Right lobe of liver (tissue), 6 donors: ENCODE measurements around the gene PAAF1. TPM values are rescaled to one million over a fixed set of nuclear protein-coding genes. Genes with fewer than 3 reads are reported as not detected.
"Not testable (repeated sequence)": the region's sequence is repeated elsewhere in the genome, so short reads cannot be mapped to it uniquely, and the experiment has no call there.

Source experiments
- ATAC-seq, 4 donors: fragments of 200-7000 bp; cut with Tn5 transposase; one replicate each; pipeline ENCODE4 v1.9.1; 2020; ENCODE audit warnings: mild to moderate bottlenecking in 4 of 4, moderate library complexity in 4 of 4
- DNase-seq, 3 donors: peaks; one replicate each; pipeline ENCODE4 v3.0.0-alpha.2; 2020
- H3K27ac ChIP-seq, 3 donors: fragments of 200-600 bp; one replicate each; pipeline ENCODE4 v1.8.0; 2022
- H3K27me3 ChIP-seq, 2 donors: fragments of 200-600 bp; one replicate each; pipeline ENCODE4 v1.8.0; 2022
- H3K36me3 ChIP-seq, 4 donors: fragments of 200-600 bp; sonication (generic) in 1 of 4; one replicate each; pipeline versions ENCODE4 v1.5.1 to v1.8.0; 2017 to 2022; ENCODE audit warnings: control low read depth in 1 of 4
- H3K4me1 ChIP-seq, 4 donors: fragments of 200-600 bp; sonication (generic) in 1 of 4; one replicate each; pipeline versions ENCODE4 v1.5.1 to v1.8.0; 2017 to 2022; ENCODE audit warnings: control low read depth in 1 of 4
- H3K4me3 ChIP-seq, 3 donors: fragments of 200-600 bp; one replicate each; pipeline ENCODE4 v1.8.0; 2022
- H3K9me3 ChIP-seq, 4 donors: fragments of 200-600 bp; sonication (generic) in 1 of 4; one replicate each; pipeline versions ENCODE4 v1.5.1 to v1.8.0; 2017 to 2022; ENCODE audit warnings: control low read depth in 1 of 4
- POLR2A ChIP-seq: fragments of 450-650 bp; IDR thresholded peaks from one replicate; pipeline ENCODE4 v1.6.1; 2017; ENCODE audit warnings: antibody characterized with exemption, mild to moderate bottlenecking
- WGBS: methylation state at CpG from one replicate; pipeline ENCODE4 v1.1.6; 2018; ENCODE audit warnings: low coverage, low lambda C conversion rate; ENCODE audit not compliant: insufficient coverage; ENCODE audit errors: missing lambda C conversion rate; 5-methylcytosine and 5-hydroxymethylcytosine counted together
- intact Hi-C, 2 donors: fragments of 100-400 bp; cut with DNase I; formaldehyde crosslinking; loops; one replicate each; pipeline versions ENCODE4 v1.11.2 to v1.14.1; 2022
- total RNA-seq, 6 experiments: library from RNA; depleted of rRNA in 2 of 6; stranded (reverse); fragments of >200 nt in 2 of 6; fragmentation: NEBNext Ultra II Directional in 3 of 6; extraction: Animal tissue kit (Norgen Biotek cat#: 25700) in 3 of 6; gene quantifications; one replicate each; pipeline versions ENCODE4 v1.1.0 to v1.2.4, GENCODE V29; 2016 to 2023
- TF ChIP-seq, protein P1 (sequence below), 4 donors: fragments of 200-600 bp in 3 of 4; fragments of 450-650 bp in 1 of 4; IDR thresholded peaks; one replicate each; pipeline versions ENCODE4 v1.5.1 to v1.8.0; 2016 to 2022; ENCODE audit warnings: antibody characterized with exemption in 4 of 4, mild to moderate bottlenecking in 2 of 4
- donor health status: DM: no; HTN: yes; CAD: no.
- donor health status: DM: no; HTN: no; CAD: no.
- donor health status: DM: no; HTN: no; CAD: no.
- donor health status: DM: no; HTN: yes; CAD: no.
- donor health status: DM: no; HTN: yes; CAD: no.

The PAAF1 gene
- total RNA-seq, 6 experiments from 2014 or later = 7.4 to 15.4 (median 9.1) TPM

DNA sequence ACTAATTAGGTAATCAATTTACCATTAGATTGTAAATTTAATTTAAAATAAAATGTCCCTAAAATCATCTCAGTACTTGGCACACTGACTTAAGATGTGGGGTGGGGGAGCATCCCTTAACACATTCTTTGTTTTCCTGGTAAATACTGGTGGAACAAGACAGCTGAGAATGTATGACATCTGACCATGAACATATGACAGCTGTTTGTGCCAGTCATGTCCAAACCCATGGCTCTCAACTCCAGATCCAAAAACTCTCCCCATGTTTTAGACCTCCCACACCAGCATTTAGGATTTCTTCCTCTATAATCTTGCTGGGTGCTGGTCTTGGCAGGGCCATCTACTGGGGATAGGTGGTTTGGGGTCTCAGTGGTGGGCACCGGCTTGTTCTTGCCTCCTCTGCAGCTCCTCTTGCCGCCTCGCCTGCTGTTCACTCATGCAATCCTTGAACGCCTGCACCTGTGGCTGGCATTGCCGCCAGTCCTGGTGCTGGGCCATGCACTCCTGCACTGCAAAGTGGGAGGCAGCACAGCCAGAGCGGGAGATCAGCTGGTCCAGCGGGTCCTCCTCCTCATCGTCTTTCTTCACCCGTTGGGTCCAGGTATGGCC, 3.9 kb upstream of the PAAF1 start:
- ATAC-seq (no peak), DNase-seq (no peak)
- peaks cover 0 to 37% (median 13%) of the 10 kb centered on the region in 4 donors for H3K4me1 ChIP-seq
- no peak overlapping the region for H3K27ac ChIP-seq
- 90% methylated on average over 2 of the region's 9 CpGs for WGBS
- H3K9me3 ChIP-seq = no peaks in the 10 kb centered on the region
- no peak for TF ChIP-seq POLR2A
- TF ChIP-seq, protein P1, sequence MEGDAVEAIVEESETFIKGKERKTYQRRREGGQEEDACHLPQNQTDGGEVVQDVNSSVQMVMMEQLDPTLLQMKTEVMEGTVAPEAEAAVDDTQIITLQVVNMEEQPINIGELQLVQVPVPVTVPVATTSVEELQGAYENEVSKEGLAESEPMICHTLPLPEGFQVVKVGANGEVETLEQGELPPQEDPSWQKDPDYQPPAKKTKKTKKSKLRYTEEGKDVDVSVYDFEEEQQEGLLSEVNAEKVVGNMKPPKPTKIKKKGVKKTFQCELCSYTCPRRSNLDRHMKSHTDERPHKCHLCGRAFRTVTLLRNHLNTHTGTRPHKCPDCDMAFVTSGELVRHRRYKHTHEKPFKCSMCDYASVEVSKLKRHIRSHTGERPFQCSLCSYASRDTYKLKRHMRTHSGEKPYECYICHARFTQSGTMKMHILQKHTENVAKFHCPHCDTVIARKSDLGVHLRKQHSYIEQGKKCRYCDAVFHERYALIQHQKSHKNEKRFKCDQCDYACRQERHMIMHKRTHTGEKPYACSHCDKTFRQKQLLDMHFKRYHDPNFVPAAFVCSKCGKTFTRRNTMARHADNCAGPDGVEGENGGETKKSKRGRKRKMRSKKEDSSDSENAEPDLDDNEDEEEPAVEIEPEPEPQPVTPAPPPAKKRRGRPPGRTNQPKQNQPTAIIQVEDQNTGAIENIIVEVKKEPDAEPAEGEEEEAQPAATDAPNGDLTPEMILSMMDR (IDR thresholded peaks at IDR 0.05) = no peak
- H3K36me3 ChIP-seq = peaks cover 0 to 17% (median 7%) of the 10 kb centered on the region in 4 donors
- H3K4me3 ChIP-seq = no peak overlapping the region
- H3K27me3 ChIP-seq = no peaks in the 10 kb centered on the region
- intact Hi-C loops = no loop called here

DNA sequence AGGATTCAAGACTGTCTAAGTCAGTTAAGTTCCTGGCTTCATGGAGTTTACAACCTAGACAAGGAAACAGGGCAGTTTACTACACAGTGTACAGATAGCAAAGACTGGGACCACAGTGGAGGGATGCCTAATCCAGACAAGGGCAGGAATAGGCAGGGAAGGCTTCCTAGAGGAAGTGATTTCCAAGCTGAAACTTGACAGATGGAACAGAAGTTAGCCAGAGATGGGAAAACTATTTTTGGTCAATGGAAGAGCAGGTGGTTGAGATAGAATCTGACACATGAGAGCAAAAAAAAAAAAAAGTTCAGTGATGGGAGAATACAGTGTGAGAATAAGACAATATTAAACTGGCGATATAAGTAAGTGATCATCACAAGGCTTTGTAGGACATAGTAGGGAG, 1.4 kb upstream of the PAAF1 start:
- H3K4me3 ChIP-seq = peak overlapping the region; percentile 70 to 83 (median 80)
- H3K27me3 ChIP-seq = no peaks in the 10 kb centered on the region
- no peak for ATAC-seq
- H3K27ac ChIP-seq = no peak overlapping the region
- WGBS = 91% methylated on average over 1 of the region's 1 CpG
- no peaks in the 10 kb centered on the region for H3K9me3 ChIP-seq
- DNase-seq = no peak
- peaks cover 0 to 22% (median 9%) of the 10 kb centered on the region in 4 donors for H3K4me1 ChIP-seq
- no peak for TF ChIP-seq POLR2A
- TF ChIP-seq, protein P1 (IDR thresholded peaks at IDR 0.05) = no peak
- intact Hi-C loops = no loop called here
- peaks cover 0 to 17% (median 7%) of the 10 kb centered on the region in 4 donors for H3K36me3 ChIP-seq

DNA sequence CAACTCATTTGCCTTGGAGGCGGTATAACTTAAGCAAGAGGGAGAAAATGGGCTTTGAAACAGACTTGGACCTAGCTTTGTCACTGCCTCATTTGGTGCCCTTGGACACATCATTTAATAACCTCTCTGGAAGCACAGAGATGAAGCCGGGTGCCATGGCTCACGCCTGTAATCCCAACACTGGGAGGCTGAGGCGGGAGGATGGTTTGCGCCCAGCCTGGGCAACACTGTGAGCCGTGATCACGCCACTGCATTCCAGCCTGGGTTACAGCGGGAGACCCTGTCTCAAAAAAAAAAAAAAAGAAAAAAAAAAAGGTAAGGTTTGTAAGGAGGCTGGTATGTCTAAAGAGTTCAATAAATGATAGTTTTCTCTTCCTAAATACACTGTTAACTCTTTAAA, 959 bp upstream of the PAAF1 start:
- peak overlapping the region; percentile 70 to 83 (median 80) for H3K4me3 ChIP-seq
- WGBS = 28% methylated on average over 8 of the region's 8 CpGs
- no peaks in the 10 kb centered on the region for H3K9me3 ChIP-seq
- H3K27ac ChIP-seq = peak overlapping the region; percentile 72 to 82 (median 77)
- intact Hi-C loops = no loop called here
- no peaks in the 10 kb centered on the region for H3K27me3 ChIP-seq
- H3K4me1 ChIP-seq = peaks cover 0 to 20% (median 9%) of the 10 kb centered on the region in 4 donors
- no peak for TF ChIP-seq POLR2A
- TF ChIP-seq, protein P1 (IDR thresholded peaks at IDR 0.05) = no peak
- DNase-seq = no peak
- peaks cover 0 to 17% (median 7%) of the 10 kb centered on the region in 4 donors for H3K36me3 ChIP-seq
- peak in 1 of 4 donors; percentile 9 for ATAC-seq

DNA sequence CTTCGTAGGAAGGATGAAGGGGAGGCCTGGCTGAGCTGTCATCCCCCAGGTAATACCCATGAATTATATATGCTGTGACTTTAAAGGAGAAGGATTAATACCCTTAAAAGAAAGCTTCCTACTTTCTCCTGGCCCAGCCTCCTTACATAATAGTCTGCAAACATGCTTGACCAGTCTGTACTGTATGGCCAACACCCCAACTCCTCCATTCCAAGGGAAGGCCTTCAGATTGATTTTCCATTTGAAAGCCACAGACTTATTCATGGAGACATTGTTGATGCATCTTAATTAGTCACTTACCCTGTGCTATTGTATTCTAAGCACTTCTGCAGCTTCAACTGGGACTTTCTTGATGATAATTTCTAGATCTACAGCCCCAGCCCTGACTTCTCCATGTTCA, 2.0 kb downstream of the PAAF1 start:
- no peaks in the 10 kb centered on the region for H3K27me3 ChIP-seq
- no peaks in the 10 kb centered on the region for H3K9me3 ChIP-seq
- intact Hi-C loops = no loop called here
- WGBS = 67% methylated on average over 1 of the region's 1 CpG
- H3K27ac ChIP-seq = no peak overlapping the region
- H3K36me3 ChIP-seq = peaks cover 0 to 6% (median 0%) of the 10 kb centered on the region in 4 donors
- peaks cover 0 to 20% (median 9%) of the 10 kb centered on the region in 4 donors for H3K4me1 ChIP-seq
- H3K4me3 ChIP-seq = no peak overlapping the region
- TF ChIP-seq, protein P1 (IDR thresholded peaks at IDR 0.05) = no peak
- TF ChIP-seq POLR2A = no peak
- ATAC-seq (no peak), DNase-seq (no peak)

DNA sequence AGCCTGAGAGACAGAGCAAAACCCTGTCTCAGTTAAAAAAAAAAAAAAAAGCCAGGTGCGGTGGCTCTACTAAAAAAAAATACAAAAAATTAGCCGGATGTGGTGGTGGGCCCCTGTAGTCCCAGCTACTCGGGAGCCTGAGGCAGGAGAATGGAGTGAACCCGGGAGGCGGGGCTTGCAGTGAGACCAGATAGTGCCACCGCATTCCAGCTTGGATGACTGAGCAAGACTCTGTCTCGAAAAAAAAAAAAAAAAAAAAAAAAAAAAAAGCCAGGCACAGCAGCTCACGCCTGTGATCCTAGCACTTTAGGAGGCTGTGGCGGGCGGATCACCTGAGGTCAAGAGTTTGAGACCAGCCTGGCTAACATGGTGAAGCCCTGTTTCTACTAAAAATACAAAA, 3.6 kb downstream of the PAAF1 start:
- peaks cover 0 to 14% (median 6%) of the 10 kb centered on the region in 4 donors for H3K4me1 ChIP-seq
- H3K4me3 ChIP-seq, ATAC-seq, H3K27ac ChIP-seq, H3K36me3 ChIP-seq, DNase-seq, H3K27me3 ChIP-seq, H3K9me3 ChIP-seq, intact Hi-C loops: not testable (repeated sequence)
- 84% methylated on average over 7 of the region's 10 CpGs for WGBS
